Mammary epithelial cell (primary cell): ENCODE measurements around the gene CFAP74.

Source experiments
- EZH2 ChIP-seq: IDR thresholded peaks from 2 replicates; pipeline ENCODE4 v1.6.1; 2012; ENCODE audit warnings: low read length, inconsistent platforms, borderline replicate concordance
- TF ChIP-seq, protein P1 (sequence below), 2 donors: IDR thresholded peaks in 1 of 2; conservative IDR thresholded peaks in 1 of 2; 2 replicates each; pipeline ENCODE4 v1.5.1; 2011 to 2012; ENCODE audit warnings: inconsistent platforms in 2 of 2, low read length in 2 of 2, mild to moderate bottlenecking in 2 of 2, control low read depth in 1 of 2, low read depth in 1 of 2; ENCODE audit not compliant: insufficient read depth in 1 of 2; ENCODE audit errors: extremely low read depth in 1 of 2

DNA sequence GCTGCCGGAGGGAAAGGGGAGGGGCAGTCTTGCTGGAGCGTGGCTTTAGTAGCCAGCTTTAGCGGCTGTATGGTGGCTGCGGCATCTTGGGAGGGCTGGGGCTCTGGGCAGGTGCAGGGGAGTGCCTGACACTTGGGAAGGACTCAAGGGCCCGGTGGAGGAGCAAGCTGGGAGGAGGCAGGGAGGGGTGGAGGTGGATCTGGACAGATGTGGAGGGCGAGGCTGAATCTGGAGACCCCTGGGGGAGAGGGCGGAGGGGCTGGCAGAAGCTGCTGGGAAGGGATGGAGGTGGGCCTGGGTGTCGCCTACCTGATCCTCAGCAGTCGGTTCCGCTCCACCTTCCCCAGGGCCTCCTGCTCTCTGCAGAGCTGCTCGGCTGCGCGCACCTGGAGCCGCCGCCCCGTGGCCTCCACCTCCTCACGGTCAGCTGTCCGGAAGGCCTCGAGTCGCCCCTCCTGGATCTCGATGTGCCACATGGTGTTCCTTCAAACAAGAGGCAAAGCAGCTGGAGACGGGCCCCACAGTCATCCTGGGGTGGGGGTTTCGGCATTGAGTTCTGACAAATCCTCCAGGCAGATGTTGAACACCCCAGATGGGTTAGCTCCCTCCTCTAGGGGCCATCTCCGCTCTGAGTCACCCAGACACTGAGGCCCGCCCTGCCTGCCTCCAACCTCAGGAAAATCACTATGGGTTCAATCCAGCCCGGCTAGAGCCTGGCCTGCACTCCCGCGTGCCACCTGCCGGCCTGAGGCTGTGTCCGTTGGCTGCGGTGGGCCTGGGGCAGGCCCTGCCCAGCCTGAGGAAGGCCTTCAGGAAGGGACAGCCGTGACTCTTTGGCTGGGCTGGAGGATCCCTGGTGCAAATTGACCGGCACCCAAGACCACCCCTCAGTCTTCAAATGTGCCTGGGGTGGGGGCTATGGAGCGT lies 29.6 kb downstream of the CFAP74 start:
- TF ChIP-seq, protein P1, sequence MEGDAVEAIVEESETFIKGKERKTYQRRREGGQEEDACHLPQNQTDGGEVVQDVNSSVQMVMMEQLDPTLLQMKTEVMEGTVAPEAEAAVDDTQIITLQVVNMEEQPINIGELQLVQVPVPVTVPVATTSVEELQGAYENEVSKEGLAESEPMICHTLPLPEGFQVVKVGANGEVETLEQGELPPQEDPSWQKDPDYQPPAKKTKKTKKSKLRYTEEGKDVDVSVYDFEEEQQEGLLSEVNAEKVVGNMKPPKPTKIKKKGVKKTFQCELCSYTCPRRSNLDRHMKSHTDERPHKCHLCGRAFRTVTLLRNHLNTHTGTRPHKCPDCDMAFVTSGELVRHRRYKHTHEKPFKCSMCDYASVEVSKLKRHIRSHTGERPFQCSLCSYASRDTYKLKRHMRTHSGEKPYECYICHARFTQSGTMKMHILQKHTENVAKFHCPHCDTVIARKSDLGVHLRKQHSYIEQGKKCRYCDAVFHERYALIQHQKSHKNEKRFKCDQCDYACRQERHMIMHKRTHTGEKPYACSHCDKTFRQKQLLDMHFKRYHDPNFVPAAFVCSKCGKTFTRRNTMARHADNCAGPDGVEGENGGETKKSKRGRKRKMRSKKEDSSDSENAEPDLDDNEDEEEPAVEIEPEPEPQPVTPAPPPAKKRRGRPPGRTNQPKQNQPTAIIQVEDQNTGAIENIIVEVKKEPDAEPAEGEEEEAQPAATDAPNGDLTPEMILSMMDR (conservative IDR thresholded peaks at IDR 0.05 in 1 of 2, IDR thresholded peaks at IDR 0.05 in 1 of 2; ENCODE audit: extremely low read depth in 1 of 2, insufficient read depth in 1 of 2, low read depth in 1 of 2, low read length in 2 of 2): no peak
- TF ChIP-seq EZH2: no peak
